HepG2 (cell line): ENCODE results near the gene C1orf35. TPM values are rescaled to one million over a fixed set of nuclear protein-coding genes. Genes with fewer than 3 reads are reported as not detected.

ENCODE experiments used
- CCAR2 ChIP-seq: fragments of 200-400 bp; formaldehyde crosslinking; optimal IDR thresholded peaks from 2 replicates; pipeline ENCODE3; 2018; ENCODE audit warnings: low read depth, mild to moderate bottlenecking, low read length, moderate library complexity
- GMEB1 ChIP-seq: sonication (generic); formaldehyde crosslinking; IDR thresholded peaks from 2 replicates; pipeline ENCODE4 v1.5.1; 2020; ENCODE audit warnings: missing genetic modification reagents, mild to moderate bottlenecking, borderline replicate concordance
- HNF1A ChIP-seq, 2 experiments: sonication (generic) in 1 of 2; formaldehyde crosslinking in 1 of 2; IDR thresholded peaks; 2 replicates each; pipeline versions ENCODE4 v1.4.0 to v1.6.1; 2016 to 2020; ENCODE audit warnings: borderline replicate concordance in 1 of 2, low read depth in 1 of 2, mild to moderate bottlenecking in 1 of 2, missing genetic modification reagents in 1 of 2
- MAX ChIP-seq: IDR thresholded peaks from 2 replicates; pipeline ENCODE4 v1.6.1; 2012; ENCODE audit warnings: inconsistent platforms
- NFKB2 ChIP-seq: sonication (generic); formaldehyde crosslinking; IDR thresholded peaks from 2 replicates; pipeline ENCODE4 v1.4.0; 2020; ENCODE audit warnings: missing genetic modification reagents, borderline replicate concordance
- ZBTB43 ChIP-seq: sonication (generic); formaldehyde crosslinking; conservative IDR thresholded peaks from 2 replicates; pipeline ENCODE4 v1.4.0; 2020; ENCODE audit warnings: missing genetic modification reagents
- ZNF503 ChIP-seq: sonication (generic); formaldehyde crosslinking; IDR thresholded peaks from 2 replicates; pipeline ENCODE4 v1.4.0; 2020; ENCODE audit warnings: missing genetic modification reagents
- ZNF570 ChIP-seq: sonication (generic); formaldehyde crosslinking; IDR thresholded peaks from 2 replicates; pipeline ENCODE4 v1.4.0; 2020; ENCODE audit warnings: mild to moderate bottlenecking, missing genetic modification reagents, borderline replicate concordance
- ZNF687 ChIP-seq: sonication (generic); formaldehyde crosslinking; IDR thresholded peaks from 2 replicates; pipeline ENCODE4 v1.5.1; 2020; ENCODE audit warnings: mild to moderate bottlenecking, missing genetic modification reagents, moderate library complexity
- ZNF790 ChIP-seq: sonication (generic); formaldehyde crosslinking; IDR thresholded peaks from 2 replicates; pipeline ENCODE4 v1.8.0; 2022; ENCODE audit warnings: missing genetic modification reagents, mild to moderate bottlenecking, borderline replicate concordance
- ZNF883 ChIP-seq: sonication (generic); formaldehyde crosslinking; IDR thresholded peaks from 2 replicates; pipeline ENCODE4 v1.5.1; 2020; ENCODE audit warnings: mild to moderate bottlenecking, missing genetic modification reagents; ENCODE audit errors: not compliant biosample characterization
- ZSCAN21 ChIP-seq: sonication (generic); formaldehyde crosslinking; IDR thresholded peaks from 2 replicates; pipeline ENCODE4 v1.8.0; 2022; ENCODE audit warnings: mild to moderate bottlenecking, missing genetic modification reagents, moderate library complexity, borderline replicate concordance
- polyA plus RNA-seq, 8 experiments: library from polyadenylated mRNA; depleted of rRNA in 3 of 8; stranded (reverse) in 7 of 8; unstranded in 1 of 8; fragments of >200 nt; fragmentation: Illumina TruSeq in 4 of 8; extraction: Trizol in 4 of 8; gene quantifications; 2 replicates each; pipeline versions ENCODE4 v1.2.1 to v1.2.3, GENCODE V29; 2011 to 2016; ENCODE audit warnings: low read depth in 4 of 8, missing spikeins in 1 of 8, mixed read lengths in 1 of 8; ENCODE audit not compliant: insufficient read depth in 1 of 8
- total RNA-seq, 5 experiments: library from RNA; depleted of rRNA; stranded (reverse); fragments of >200 nt; fragmentation: Illumina TruSeq; extraction: Trizol; gene quantifications; 2 replicates each; pipeline ENCODE4 v1.2.3, GENCODE V29; 2016; ENCODE audit warnings: low read depth in 1 of 5

C1orf35 gene
- total and polyA plus RNA-seq, 2 of the 13 experiments (the other 11 are each of a cell fraction or from before 2014, with no cell fraction given), result 8.1 to 19.3 TPM

- TF ChIP-seq HNF1A (IDR thresholded peaks at IDR 0.05; ENCODE audit: low read depth) (no peak), HNF1A (CRISPR knock-in tag; IDR thresholded peaks at IDR 0.05; ENCODE audit: borderline replicate concordance) (no peak), ZSCAN21 (CRISPR knock-in tag) (0 out of 2 replicates have a peak, but pooled peaks have one; percentile 11), ZNF790 (CRISPR knock-in tag) (0 out of 2 replicates have a peak, but pooled peaks have one; percentile 47), GMEB1 (CRISPR knock-in tag) (peak; percentile 23; the same call in 1 of the 2 replicates), MAX (peak; percentile 54; the same call in 1 of the 2 replicates), ZNF570 (no peak), NFKB2 (CRISPR knock-in tag) (peak; percentile 54; the same call in 1 of the 2 replicates), ZNF883 (peak; percentile 41), CCAR2 (no peak), ZBTB43 (no peak), ZNF503 (CRISPR knock-in tag) (no peak), ZNF687 (peak; percentile 82)
These were observed 38.3 kb upstream of the C1orf35 start (continued) for GRCh38 chr1:228141226-228142044.
